Measurements from ENCODE around the gene LCLAT1.

- TF ChIP-seq EP300 (IDR thresholded peaks at IDR 0.05; ENCODE audit: borderline replicate concordance in 1 of 2, low read depth in 1 of 2, low read length in 1 of 2) (no peak), RCOR1 (IDR thresholded peaks at IDR 0.05; ENCODE audit: low read length) (no peak), CTCF (IDR thresholded peaks at IDR 0.05) (no peak)
Measured at GRCh38 chr2:30398084-30398873, 48.8 kb upstream of the LCLAT1 start.
